NCI-H2029 treated with DMSO at 0.1 percent for 48 hours (cell line): ENCODE measurements around the gene NDUFB6.
"Not testable (repeated sequence)": the region's sequence is repeated elsewhere in the genome, so short reads cannot be mapped to it uniquely, and the experiment has no call there.

Experiments used
- DNase-seq: peaks from one replicate; lab custom pipeline; 2025; lab: John Stamatoyannopoulos, UW

Gene NDUFB6

GRCh38 chr9:32571969-32572899 is 725 bp downstream of the NDUFB6 start:
- DNase-seq = peak; percentile 55

DNA sequence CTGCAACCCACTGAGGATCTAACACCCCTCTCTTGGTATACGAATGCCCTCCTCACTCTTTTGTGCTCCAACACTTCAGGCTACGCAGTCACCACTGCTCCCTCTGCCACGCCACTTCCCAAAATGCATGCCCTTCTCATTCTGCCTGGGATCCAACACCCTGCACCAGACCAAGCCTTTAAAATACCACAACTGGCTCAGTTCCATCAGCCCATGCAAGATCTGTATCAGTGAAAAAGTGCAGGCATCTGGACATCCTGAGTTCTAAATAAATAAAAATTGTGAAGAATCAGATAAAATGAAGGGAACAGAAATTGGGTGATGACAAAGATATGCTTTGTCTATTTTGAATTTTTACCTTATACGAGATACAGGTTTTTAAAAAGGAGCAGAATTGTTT is 2.7 kb downstream of the NDUFB6 start:
- no peak for DNase-seq

DNA sequence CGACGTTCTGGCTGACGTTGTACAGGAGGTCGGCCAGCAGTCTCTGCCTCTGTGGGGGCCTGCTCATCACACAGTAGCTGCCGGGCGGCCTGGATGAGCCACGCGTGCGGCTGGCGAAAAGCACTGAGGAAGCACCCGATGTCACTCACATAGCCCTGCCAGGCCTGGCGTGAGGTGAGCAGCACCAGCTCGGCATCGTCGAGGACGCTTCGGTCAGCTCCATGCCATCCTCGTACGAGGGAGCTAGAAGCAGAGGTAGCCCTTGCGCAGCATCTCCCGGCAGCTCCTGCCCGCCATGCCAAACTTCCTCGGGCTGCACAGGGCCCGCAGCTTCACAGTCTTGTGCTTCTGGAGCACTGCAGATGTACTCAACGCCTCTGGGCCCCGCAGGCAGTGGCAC is 6.2 kb downstream of the NDUFB6 start:
- DNase-seq = no peak

GRCh38 chr9:32565967-32566366 is 7.0 kb downstream of the NDUFB6 start:
- no peak for DNase-seq

GRCh38 chr9:32558408-32558934 is 14.5 kb downstream of the NDUFB6 start:
- DNase-seq = no peak

- DNase-seq = no peak
Measured at GRCh38 chr9:32554591-32554990, 18.4 kb downstream of the NDUFB6 start.

DNA sequence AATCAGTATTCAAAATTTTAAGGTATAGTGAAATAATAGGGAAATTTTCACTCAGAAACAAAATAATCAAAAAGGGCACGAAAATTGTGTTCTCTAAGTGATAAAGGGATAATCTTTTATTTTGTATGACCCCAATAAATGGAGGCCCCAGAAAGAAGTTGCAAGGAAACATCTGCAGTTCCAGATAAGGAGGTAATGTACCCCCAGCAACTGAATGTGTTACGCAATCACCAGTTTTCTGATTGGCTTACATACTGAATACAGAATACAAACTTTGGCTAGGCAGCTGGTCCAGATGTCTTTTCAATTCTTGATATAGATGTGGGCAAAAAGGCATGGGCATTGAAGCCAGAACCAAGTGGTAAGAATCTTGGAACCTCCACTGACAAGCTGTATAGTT is 18.9 kb downstream of the NDUFB6 start:
- no peak for DNase-seq

DNA sequence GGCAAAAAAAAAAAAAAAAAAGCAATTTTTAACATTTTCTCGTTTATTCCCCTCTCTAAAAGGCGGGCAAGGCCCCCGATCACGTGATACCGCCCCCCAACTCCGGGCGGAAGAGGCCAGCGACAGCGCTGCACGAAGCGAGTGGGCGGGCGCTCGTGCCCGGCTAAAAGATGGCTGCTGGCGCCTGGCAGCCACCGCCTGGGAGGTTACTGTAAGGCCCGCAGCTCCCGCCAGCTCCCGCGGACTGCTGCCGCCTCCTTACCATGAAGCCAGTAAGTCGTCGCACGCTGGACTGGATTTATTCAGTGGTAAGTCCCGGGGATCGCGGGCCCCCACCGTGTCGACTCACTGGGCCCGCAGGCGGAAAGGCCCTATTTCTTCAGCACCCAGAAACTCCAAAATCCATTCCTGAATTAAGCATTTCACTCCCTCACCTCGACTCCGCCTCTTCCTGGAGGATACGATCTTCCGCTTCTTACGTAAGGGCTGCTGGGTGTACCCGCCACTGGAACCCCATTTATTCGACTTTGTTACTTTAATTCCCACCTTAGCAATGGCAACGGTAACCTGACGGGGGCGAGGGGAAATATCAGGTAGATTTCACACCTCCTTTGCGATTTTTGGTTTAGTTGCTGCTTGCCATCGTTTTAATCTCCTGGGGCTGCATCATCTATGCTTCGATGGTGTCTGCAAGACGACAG is 20.6 kb downstream of the NDUFB6 start, which contains the start of the genes SMIM27 and TOPORS:
TSS of gene SMIM27 (plus strand) at position 156 of the 701 bp plus-strand sequence. CDS start at position 264, 108 bp downstream.
TSS of gene TOPORS (minus strand) at position 415 of the 701 bp plus-strand sequence. CDS start at position 265, 150 bp downstream.
- peak; percentile 80 for DNase-seq

GRCh38 chr9:32551276-32552051 is 21.5 kb downstream of the NDUFB6 start:
- DNase-seq = peak; percentile 74

GRCh38 chr9:32550562-32551275 is 22.2 kb downstream of the NDUFB6 start:
- peak; percentile 83 for DNase-seq

DNA sequence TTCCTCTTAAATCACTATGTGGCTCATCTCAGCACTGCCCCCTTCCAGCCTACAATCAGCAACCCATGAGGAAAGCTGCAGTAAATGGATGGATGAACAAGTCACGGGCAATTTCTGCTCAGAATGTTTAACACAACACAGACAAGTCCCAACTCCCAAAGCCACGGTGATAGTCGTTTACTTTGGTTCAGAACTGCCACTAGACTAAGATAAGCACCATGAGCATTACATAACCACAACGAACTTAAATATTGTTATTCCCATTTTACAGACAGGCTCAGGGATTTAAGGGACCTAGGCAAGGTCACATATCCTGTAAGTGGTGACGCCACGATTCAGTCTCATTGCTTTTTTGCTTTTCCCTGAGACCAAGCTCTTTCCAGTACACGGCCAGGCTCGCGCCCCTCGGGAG is 22.8 kb downstream of the NDUFB6 start:
- DNase-seq = no peak

GRCh38 chr9:32548213-32548612 is 24.7 kb downstream of the NDUFB6 start:
- DNase-seq = not testable (repeated sequence)

GRCh38 chr9:32545884-32546283 is 27.1 kb downstream of the NDUFB6 start:
- no peak for DNase-seq

DNA sequence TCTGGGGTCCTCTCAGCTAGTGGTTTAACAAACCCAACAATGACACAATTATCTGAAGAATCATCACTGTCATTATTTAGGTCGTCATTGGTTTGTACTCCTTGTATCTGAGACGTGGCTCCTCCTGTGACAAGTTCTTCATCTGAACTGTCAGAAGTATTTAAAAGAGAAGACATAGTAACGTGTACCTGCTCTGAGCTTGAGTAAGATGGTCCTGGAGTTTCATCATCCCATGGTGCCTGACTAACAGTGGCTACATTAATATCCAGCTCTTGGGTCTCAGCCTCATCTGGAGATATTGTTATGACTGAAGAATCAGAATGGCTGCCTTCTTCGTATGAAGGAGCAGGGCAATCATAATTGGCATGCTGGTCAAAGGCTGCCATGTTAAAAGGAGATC is 29.9 kb downstream of the NDUFB6 start:
- no peak for DNase-seq

- no peak for DNase-seq
Measured at GRCh38 chr9:32533816-32534215, 39.1 kb downstream of the NDUFB6 start.

- no peak for DNase-seq
Measured at GRCh38 chr9:32533336-32533735, 39.6 kb downstream of the NDUFB6 start.

DNA sequence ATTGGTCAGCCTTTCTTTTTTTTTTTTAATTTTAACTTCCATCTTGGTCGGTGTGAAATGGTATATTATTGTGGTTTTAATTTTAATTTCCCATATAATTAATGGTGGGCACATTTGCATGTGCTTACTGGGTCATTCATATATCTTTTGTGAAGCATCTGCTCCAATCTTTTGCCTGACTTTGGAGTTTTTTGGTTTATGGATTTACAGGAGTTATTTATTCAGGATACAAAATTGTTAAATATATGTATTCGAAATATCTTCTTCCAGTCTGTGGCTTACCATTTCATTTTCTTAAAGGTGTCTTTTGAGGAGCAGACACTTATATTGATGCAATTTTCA is 46.3 kb downstream of the NDUFB6 start:
- DNase-seq = no peak

DNA sequence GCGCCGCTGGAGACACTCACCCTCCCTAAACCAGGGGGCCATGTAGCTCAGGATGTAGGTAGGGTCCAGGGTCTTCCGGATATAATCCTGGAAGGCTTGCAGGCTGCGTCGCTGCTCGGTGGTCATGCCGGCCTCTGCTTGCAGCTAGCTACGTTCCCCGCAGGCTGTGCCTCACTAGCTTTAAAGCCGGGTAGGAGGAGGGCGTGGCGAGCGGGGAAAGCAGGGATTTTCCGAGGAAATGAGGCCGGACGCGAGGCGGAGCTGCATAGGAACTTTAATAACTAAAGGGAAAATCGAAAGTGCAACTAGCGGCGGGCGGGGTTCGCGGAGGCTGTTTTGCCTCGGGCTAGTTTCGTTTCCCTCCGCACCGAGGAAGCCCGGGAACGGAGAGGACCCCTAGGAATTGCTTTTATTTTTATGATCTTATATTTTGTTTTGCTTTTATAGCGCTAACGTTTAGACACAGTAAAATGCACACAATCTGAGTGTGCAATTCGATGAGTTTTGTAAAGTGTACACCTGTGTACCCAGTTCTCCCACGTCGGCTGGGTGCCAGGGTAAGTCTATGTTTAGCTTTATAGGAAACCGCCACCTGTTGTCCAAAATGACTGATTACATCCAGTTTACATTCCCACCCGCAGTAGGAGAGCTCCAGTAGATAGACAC is 46.8 kb downstream of the NDUFB6 start, which contains the start of gene RIGI:
TSS of gene RIGI (minus strand) at position 156 of the 666 bp plus-strand sequence. CDS start at position 126, 30 bp downstream.
- peak; percentile 96 for DNase-seq

GRCh38 chr9:32525709-32526030 is 47.3 kb downstream of the NDUFB6 start:
- DNase-seq = no peak

DNA sequence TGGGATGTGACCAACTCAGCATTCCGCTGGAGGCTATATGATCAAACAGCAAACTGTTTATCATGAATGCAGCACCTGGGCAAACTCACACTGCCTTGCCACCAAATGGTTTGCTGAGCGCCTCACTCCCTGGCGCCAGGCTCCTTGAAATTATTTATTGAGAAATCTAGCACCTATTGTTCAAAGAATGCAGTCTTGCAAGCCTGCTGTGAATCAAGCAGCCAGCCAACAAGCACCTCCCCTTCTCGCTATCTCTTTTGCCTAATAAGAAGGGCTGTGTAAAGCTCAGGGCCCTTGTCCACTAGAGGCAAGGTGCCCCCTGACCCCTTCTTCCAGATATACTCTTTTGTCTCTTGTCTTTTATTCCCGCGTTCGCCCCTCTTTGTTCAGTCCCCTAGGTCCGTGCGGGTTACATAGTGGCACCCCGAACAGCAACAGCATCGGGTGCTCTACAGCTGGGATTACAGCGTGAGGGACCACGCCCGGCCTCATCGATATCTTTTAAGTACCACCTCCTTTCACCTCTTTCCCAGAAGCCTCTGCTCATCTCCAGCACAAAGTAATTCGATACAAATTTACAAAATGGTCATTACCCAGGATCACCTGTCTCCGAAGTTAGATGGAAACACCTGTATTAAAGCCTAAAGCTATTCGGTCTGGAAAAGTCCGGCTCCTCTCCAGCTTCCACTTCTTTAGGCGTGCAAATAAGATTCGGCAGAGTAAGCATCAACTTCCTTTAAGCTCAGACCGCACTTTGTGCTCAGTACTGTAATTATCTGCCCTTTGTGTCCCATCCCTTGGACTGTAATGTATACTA is 47.9 kb downstream of the NDUFB6 start:
- DNase-seq = peak; percentile 32
